HUES48 (cell line): ENCODE data around the gene WIPI1.

Source experiments
- H3K27ac ChIP-seq: one replicate; pipeline ENCODE4 v1.7.0; 2013; ENCODE audit warnings: low read depth, low read length, inconsistent platforms
- H3K27me3 ChIP-seq: 2 replicates; pipeline ENCODE4 v1.6.1; 2013; ENCODE audit warnings: mild to moderate bottlenecking, low read length; ENCODE audit not compliant: control insufficient read depth, insufficient read depth
- H3K36me3 ChIP-seq: 2 replicates; pipeline ENCODE4 v1.6.1; 2013; ENCODE audit warnings: low read length; ENCODE audit not compliant: control insufficient read depth, insufficient read depth
- H3K4me1 ChIP-seq: 2 replicates; pipeline ENCODE4 v1.6.1; 2013; ENCODE audit warnings: mild to moderate bottlenecking, low read length; ENCODE audit not compliant: control insufficient read depth, insufficient read depth
- H3K4me3 ChIP-seq: 2 replicates; pipeline ENCODE4 v1.5.1; 2013; ENCODE audit warnings: mild to moderate bottlenecking, low read depth, low read length
- H3K9ac ChIP-seq: 2 replicates; pipeline ENCODE4 v1.6.1; 2013; ENCODE audit warnings: mild to moderate bottlenecking, low read depth, low read length, moderate library complexity
- H3K9me3 ChIP-seq: 2 replicates; pipeline ENCODE4 v1.6.1; 2013; ENCODE audit warnings: low read length; ENCODE audit not compliant: control insufficient read depth, insufficient read depth

The WIPI1 gene

DNA sequence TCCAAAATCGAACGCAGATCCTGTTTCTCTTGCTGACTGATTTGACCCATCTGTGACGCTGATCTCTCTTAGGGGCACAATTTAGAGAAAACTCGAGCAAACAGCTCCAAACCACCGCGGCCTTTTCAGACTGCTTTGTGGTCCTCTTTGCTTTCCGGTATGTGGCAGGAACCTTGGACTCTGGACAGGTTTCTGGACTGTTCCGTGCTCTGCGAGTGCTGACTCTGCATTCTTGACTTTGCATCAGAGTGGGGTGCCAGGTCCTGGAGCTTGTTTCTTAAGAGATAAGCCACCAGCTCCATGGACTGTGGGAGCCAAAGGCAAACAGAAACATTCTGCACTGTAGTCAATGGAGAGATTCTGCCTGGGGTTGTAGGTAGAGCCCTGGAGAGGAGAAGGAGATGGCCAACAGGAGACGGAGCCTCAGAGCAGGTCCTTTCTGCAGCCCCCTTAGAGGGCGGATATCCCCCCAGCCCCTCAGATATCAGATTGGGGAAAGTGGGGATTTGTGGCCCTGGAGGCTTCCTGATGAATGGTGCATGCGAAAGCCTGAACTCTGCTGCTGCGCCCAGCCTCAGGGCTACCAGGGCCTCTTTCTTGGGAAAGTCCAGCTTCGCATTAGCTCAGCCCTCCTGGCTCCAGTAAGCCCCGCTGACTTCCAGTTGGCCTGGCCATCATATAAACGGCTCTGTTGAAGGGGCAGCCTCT, 65.6 kb downstream of the WIPI1 start:
- H3K36me3 ChIP-seq, result no peaks in the 10 kb centered on the region
- H3K27me3 ChIP-seq, result no peaks in the 10 kb centered on the region
- H3K9ac ChIP-seq, result no peak overlapping the region
- H3K9me3 ChIP-seq, result no peaks in the 10 kb centered on the region
- no peak overlapping the region for H3K27ac ChIP-seq
- no peak overlapping the region for H3K4me3 ChIP-seq
- H3K4me1 ChIP-seq, result no peaks in the 10 kb centered on the region

- no peak overlapping the region for H3K27ac ChIP-seq
- H3K36me3 ChIP-seq, result no peaks in the 10 kb centered on the region
- no peaks in the 10 kb centered on the region for H3K9me3 ChIP-seq
- no peak overlapping the region for H3K9ac ChIP-seq
- H3K4me3 ChIP-seq, result no peak overlapping the region
- H3K27me3 ChIP-seq, result no peaks in the 10 kb centered on the region
- H3K4me1 ChIP-seq, result no peaks in the 10 kb centered on the region
Observed at GRCh38 chr17:68390888-68391545, 66.3 kb downstream of the WIPI1 start.

DNA sequence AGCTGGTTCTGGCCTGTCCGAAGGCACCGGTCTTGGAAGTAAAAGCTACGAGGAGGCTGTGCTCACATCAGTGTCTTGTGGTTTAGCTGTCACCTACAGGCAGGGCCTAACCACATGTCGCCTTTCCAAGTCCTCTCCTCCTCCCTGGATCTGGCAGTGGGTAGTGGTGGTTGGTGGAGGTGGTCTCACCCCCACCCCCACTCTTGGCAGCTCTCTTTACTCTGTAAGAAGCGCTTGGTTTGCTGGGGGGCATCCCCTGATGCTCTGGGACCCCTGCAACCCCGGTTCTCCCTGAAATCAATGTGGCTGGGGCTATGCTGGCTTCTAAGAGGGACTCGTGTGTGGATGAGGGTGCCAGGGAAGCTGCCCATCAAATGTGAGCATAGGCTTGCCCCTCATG, 68.3 kb downstream of the WIPI1 start:
- no peak overlapping the region for H3K9ac ChIP-seq
- H3K4me1 ChIP-seq, result no peaks in the 10 kb centered on the region
- no peaks in the 10 kb centered on the region for H3K9me3 ChIP-seq
- no peak overlapping the region for H3K27ac ChIP-seq
- no peak overlapping the region for H3K4me3 ChIP-seq
- H3K27me3 ChIP-seq, result no peaks in the 10 kb centered on the region
- no peaks in the 10 kb centered on the region for H3K36me3 ChIP-seq

- Histone ChIP-seq H3K9me3 (no peaks in the 10 kb centered on the region), H3K4me1 (no peaks in the 10 kb centered on the region), H3K9ac (no peak overlapping the region), H3K27me3 (no peaks in the 10 kb centered on the region), H3K36me3 (no peaks in the 10 kb centered on the region), H3K27ac (no peak overlapping the region), H3K4me3 (no peak overlapping the region)
Observed at GRCh38 chr17:68387435-68388218, 69.7 kb downstream of the WIPI1 start.

GRCh38 chr17:68385490-68386215, 71.6 kb downstream of the WIPI1 start:
- H3K27ac ChIP-seq, result no peak overlapping the region
- H3K4me1 ChIP-seq, result no peaks in the 10 kb centered on the region
- no peaks in the 10 kb centered on the region for H3K36me3 ChIP-seq
- no peak overlapping the region for H3K9ac ChIP-seq
- H3K9me3 ChIP-seq, result no peaks in the 10 kb centered on the region
- H3K27me3 ChIP-seq, result no peaks in the 10 kb centered on the region
- H3K4me3 ChIP-seq, result no peak overlapping the region

DNA sequence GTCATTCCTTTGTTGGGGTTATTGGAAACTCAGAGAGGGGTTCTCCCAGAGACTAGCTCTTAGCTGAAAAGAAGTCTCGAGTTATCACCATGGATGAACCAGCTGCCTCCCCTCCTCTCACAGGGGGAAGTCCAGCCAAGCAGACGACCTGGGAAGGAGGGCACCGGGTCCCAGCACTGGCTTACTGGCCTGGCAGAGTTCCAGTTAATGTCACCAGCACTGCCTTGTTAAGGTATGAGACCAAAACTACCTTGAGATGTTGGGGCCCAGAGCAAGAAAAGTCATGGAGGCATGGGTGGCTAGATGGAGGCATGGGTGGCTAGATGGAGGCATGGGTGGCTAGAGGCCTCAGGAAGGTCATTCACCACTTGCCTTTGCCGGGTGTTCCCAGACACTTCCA, 72.4 kb downstream of the WIPI1 start:
- Histone ChIP-seq H3K27ac (no peak overlapping the region), H3K36me3 (no peaks in the 10 kb centered on the region), H3K27me3 (no peaks in the 10 kb centered on the region), H3K4me3 (no peak overlapping the region), H3K9ac (no peak overlapping the region), H3K4me1 (no peaks in the 10 kb centered on the region), H3K9me3 (no peaks in the 10 kb centered on the region)

- Histone ChIP-seq H3K4me1 (no peaks in the 10 kb centered on the region), H3K4me3 (no peak overlapping the region), H3K9me3 (no peaks in the 10 kb centered on the region), H3K27me3 (no peaks in the 10 kb centered on the region), H3K27ac (no peak overlapping the region), H3K9ac (no peak overlapping the region), H3K36me3 (no peaks in the 10 kb centered on the region)
Observed at GRCh38 chr17:68384471-68384870, 72.8 kb downstream of the WIPI1 start.

DNA sequence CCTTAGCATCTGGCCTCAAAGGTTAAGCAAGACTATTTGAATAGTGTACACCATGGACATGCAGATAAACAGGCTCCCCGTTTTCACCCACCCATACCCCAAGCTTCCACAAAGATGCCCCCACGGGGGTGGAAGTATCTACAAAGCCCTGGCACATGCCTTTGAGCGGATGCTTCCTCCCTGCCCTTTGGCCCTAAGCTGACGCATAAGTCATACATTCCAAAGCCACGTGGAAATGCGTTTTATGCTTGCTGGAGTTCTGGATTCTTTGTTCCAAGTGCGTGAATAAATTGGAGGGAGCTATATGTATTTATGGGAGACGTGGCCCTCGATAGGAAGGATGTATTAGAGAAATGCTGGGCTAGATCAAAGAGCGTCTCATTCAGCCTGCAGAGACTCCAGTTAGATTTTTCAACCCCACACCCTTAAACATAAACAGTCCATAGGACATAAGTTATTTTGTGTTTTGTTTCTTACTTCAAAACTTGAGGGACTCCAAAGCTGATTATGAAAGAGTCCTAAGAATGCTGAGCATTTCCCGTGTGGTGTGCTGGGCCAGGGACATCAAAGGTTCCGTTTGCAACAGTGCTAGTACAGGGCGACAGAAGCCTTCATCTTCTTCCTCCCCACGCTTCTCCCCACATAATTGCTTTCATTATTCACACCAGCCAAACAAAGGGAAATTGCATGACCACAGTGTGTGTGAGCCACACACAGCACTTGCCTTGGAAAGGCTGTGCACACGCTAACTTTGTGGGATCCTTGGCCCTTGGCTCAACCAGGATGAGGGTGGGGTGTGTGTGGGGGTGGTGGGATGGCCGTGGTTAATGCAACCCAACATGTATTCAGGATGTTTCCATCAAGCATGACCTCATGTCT, 73.6 kb downstream of the WIPI1 start:
- Histone ChIP-seq H3K9me3 (no peaks in the 10 kb centered on the region), H3K27ac (no peak overlapping the region), H3K4me1 (peaks cover 3% of the 10 kb centered on the region), H3K4me3 (no peak overlapping the region), H3K27me3 (no peaks in the 10 kb centered on the region), H3K36me3 (no peaks in the 10 kb centered on the region), H3K9ac (no peak overlapping the region)

- H3K27ac ChIP-seq, result no peak overlapping the region
- no peaks in the 10 kb centered on the region for H3K36me3 ChIP-seq
- no peaks in the 10 kb centered on the region for H3K9me3 ChIP-seq
- peaks cover 9% of the 10 kb centered on the region for H3K4me1 ChIP-seq
- H3K4me3 ChIP-seq, result no peak overlapping the region
- no peak overlapping the region for H3K9ac ChIP-seq
- H3K27me3 ChIP-seq, result no peaks in the 10 kb centered on the region
Observed at GRCh38 chr17:68383120-68383442, 74.2 kb downstream of the WIPI1 start.

- Histone ChIP-seq H3K36me3 (no peaks in the 10 kb centered on the region), H3K9ac (no peak overlapping the region), H3K27ac (no peak overlapping the region), H3K27me3 (no peaks in the 10 kb centered on the region), H3K4me3 (no peak overlapping the region), H3K9me3 (no peaks in the 10 kb centered on the region), H3K4me1 (peaks cover 13% of the 10 kb centered on the region)
Observed at GRCh38 chr17:68382582-68383085, 74.7 kb downstream of the WIPI1 start.
